ENCODE data around the gene ZNF25. TPM values are rescaled to one million over a fixed set of nuclear protein-coding genes. Genes with fewer than 3 reads are reported as not detected.
A peak's percentile ranks its signal among the peaks of the same experiment; 100 is the strongest.

Gene ZNF25
- total and polyA plus RNA-seq, 9 of the 15 experiments (the other 6 are each of a cell fraction or from before 2014, with no cell fraction given): 0.62 to 2.3 (median 1.6) TPM

DNA sequence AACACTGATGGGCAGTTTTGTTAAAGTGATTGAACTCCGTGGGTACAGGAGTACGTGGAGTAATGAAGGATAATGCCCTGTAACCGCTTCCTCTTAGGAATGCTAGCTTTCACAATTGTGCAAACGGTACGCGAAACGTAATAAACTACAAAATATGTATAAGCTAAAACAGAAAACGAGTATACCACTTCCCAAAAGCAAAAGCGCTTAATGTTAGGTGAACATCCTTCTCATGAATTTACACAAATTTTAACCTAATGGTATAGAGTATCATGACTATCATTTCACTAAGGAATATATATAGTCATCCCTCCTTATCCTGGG is 395 bp upstream of the ZNF25 start:
- no peaks in the 10 kb centered on the region for H3K27me3 ChIP-seq (ENCODE audit: control insufficient read depth in 2 of 2, insufficient read depth in 2 of 2, low read length in 2 of 2)
- H2AFZ ChIP-seq (ENCODE audit: low read depth, low read length): peak overlapping the region; percentile 90
- TF ChIP-seq MBD1 (CRISPR knock-in tag; IDR thresholded peaks at IDR 0.05) (0 out of 2 replicates have a peak, but pooled peaks have one; percentile 55), ZNF280A (IDR thresholded peaks at IDR 0.05; ENCODE audit: low read depth, partially characterized antibody) (no peak), MAFK (IDR thresholded peaks at IDR 0.05; ENCODE audit: low read length) (no peak), ZBTB49 (CRISPR knock-in tag; IDR thresholded peaks at IDR 0.05; ENCODE audit: borderline replicate concordance) (no peak), ZNF830 (CRISPR knock-in tag; IDR thresholded peaks at IDR 0.05) (no peak), U2AF2 (optimal IDR thresholded peaks at IDR 0.05; ENCODE audit: low read depth, low read length) (no peak), ATF1 (CRISPR knock-in tag; IDR thresholded peaks at IDR 0.05) (no peak), ATF1 (tag; IDR thresholded peaks at IDR 0.05) (peak; percentile 47; the same call in 1 of the 2 replicates), HDAC1 (IDR thresholded peaks at IDR 0.05) (no peak), NR2C2 (CRISPR knock-in tag; IDR thresholded peaks at IDR 0.05) (no peak), NR2C2 (tag; IDR thresholded peaks at IDR 0.05) (0 out of 2 replicates have a peak, but pooled peaks have one; percentile 5), ZNF57 (CRISPR knock-in tag; IDR thresholded peaks at IDR 0.05) (no peak)
- TF ChIP-seq, protein P1, sequence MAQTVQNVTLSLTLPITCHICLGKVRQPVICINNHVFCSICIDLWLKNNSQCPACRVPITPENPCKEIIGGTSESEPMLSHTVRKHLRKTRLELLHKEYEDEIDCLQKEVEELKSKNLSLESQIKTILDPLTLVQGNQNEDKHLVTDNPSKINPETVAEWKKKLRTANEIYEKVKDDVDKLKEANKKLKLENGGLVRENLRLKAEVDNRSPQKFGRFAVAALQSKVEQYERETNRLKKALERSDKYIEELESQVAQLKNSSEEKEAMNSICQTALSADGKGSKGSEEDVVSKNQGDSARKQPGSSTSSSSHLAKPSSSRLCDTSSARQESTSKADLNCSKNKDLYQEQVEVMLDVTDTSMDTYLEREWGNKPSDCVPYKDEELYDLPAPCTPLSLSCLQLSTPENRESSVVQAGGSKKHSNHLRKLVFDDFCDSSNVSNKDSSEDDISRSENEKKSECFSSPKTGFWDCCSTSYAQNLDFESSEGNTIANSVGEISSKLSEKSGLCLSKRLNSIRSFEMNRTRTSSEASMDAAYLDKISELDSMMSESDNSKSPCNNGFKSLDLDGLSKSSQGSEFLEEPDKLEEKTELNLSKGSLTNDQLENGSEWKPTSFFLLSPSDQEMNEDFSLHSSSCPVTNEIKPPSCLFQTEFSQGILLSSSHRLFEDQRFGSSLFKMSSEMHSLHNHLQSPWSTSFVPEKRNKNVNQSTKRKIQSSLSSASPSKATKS (CRISPR knock-in tag; IDR thresholded peaks at IDR 0.05): no peak
- TF ChIP-seq, protein P2, sequence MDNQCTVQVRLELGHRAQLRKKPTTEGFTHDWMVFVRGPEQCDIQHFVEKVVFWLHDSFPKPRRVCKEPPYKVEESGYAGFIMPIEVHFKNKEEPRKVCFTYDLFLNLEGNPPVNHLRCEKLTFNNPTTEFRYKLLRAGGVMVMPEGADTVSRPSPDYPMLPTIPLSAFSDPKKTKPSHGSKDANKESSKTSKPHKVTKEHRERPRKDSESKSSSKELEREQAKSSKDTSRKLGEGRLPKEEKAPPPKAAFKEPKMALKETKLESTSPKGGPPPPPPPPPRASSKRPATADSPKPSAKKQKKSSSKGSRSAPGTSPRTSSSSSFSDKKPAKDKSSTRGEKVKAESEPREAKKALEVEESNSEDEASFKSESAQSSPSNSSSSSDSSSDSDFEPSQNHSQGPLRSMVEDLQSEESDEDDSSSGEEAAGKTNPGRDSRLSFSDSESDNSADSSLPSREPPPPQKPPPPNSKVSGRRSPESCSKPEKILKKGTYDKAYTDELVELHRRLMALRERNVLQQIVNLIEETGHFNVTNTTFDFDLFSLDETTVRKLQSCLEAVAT (IDR thresholded peaks at IDR 0.05): 0 out of 4 replicates have a peak, but pooled peaks of 1 of the 2 experiments have one; percentile 32

More for the DNA sequence above, 395 bp upstream of the ZNF25 start:
- BruUV-seq (replicated peaks): no TSS peak
- Histone ChIP-seq H3K4me2 (ENCODE audit: insufficient read depth, low read length) (peak overlapping the region; percentile 54), H3K9me1 (ENCODE audit: control insufficient read depth, insufficient read depth, low read length) (no peaks in the 10 kb centered on the region), H3K9me3 (replicated peaks; ENCODE audit: control insufficient read depth, insufficient read depth, low read depth, low read length) (no peaks in the 10 kb centered on the region), H3K36me3 (ENCODE audit: control insufficient read depth, insufficient read depth, low read length) (no peaks in the 10 kb centered on the region), H3K79me2 (ENCODE audit: control insufficient read depth, insufficient read depth, low read length) (peaks cover 7% of the 10 kb centered on the region; the same call in 2 of the 3 replicates), H3K4me1 (replicated peaks in 1 of 2; ENCODE audit: control insufficient read depth in 2 of 2, insufficient read depth in 2 of 2, low read length in 2 of 2) (peaks cover 4 to 10% of the 10 kb centered on the region in 2 experiments; a peak in 3 of 5 replicates), H3K27ac (ENCODE audit: extremely low read depth, low read depth, low read length) (no peak overlapping the region), H4K20me1 (replicated peaks; ENCODE audit: control insufficient read depth, insufficient read depth, low read length) (no peaks in the 10 kb centered on the region), H3K9ac (ENCODE audit: insufficient read depth in 1 of 2, low read depth in 2 of 2, low read length in 2 of 2) (no peak overlapping the region), H3K4me3 (no peak overlapping the region)
- intact Hi-C loops (cut with micrococcal nuclease) (loop anchor here (1.0 to 10.0 kb wide), 2 partner anchors 34 to 118 kb away; partner anchors contain the start of gene ZNF37A), in situ Hi-C loops (cut with MboI) (no loop called here)
- CTCF ChIA-PET (ENCODE audit: low intra/inter-chr PET ratio): no interaction called here
- POLR2A ChIA-PET: interaction anchor here (0.8 to 1.7 kb wide), 2 partner anchors 10 to 16 kb away, joined by 4 read pairs; no protein-coding TSS in a partner anchor
- no peak for FAIRE-seq
- WGBS (ENCODE audit: insufficient coverage, low coverage, missing lambda C conversion rate): 74% methylated on average over 9 of the region's 9 CpGs
- DNase-seq (ENCODE audit: extremely low read depth in 1 of 4, low spot score in 3 of 4): no peak
- no peak for ATAC-seq

Data from K562 (cell line).